Fibroblast of skin of abdomen (primary cell): ENCODE data around the gene GGA3.
"Not testable (repeated sequence)": the region's sequence is repeated elsewhere in the genome, so short reads cannot be mapped to it uniquely, and the experiment has no call there.

ENCODE experiments used
- DNase-seq: peaks from one replicate; pipeline ENCODE4 v3.0.0-alpha.2; 2013

GGA3 gene

GRCh38 chr17:75271955-75272847 is 10.8 kb upstream of the GGA3 start:
- DNase-seq = no peak

GRCh38 chr17:75271233-75271954 is 10.0 kb upstream of the GGA3 start:
- no peak for DNase-seq

GRCh38 chr17:75270966-75271232 is 9.5 kb upstream of the GGA3 start, which contains the start of gene MIF4GD:
TSS of gene MIF4GD (minus strand) at chr17:75271231. CDS start at chr17:75270195, 1,036 bp downstream.
- peak; percentile 72 for DNase-seq

GRCh38 chr17:75270218-75270965 is 9.0 kb upstream of the GGA3 start:
- peak; percentile 64 for DNase-seq

GRCh38 chr17:75269844-75270217 is 8.4 kb upstream of the GGA3 start:
- no peak for DNase-seq

GRCh38 chr17:75267411-75268232 is 6.2 kb upstream of the GGA3 start:
- no peak for DNase-seq

GRCh38 chr17:75267153-75267410 is 5.7 kb upstream of the GGA3 start:
- DNase-seq = no peak

GRCh38 chr17:75266316-75267152 is 5.1 kb upstream of the GGA3 start:
- DNase-seq = no peak

GRCh38 chr17:75265614-75266315 is 4.4 kb upstream of the GGA3 start:
- no peak for DNase-seq

GRCh38 chr17:75263055-75263454 is 1.6 kb upstream of the GGA3 start:
- DNase-seq = no peak

- no peak for DNase-seq
Measured at GRCh38 chr17:75262112-75262606, 753 bp upstream of the GGA3 start.

GRCh38 chr17:75260641-75261335 is 618 bp downstream of the GGA3 start:
- DNase-seq = no peak

GRCh38 chr17:75257228-75257627 is 4.2 kb downstream of the GGA3 start:
- not testable (repeated sequence) for DNase-seq

GRCh38 chr17:75255954-75256698 is 5.3 kb downstream of the GGA3 start:
- not testable (repeated sequence) for DNase-seq

- DNase-seq = no peak
Measured at GRCh38 chr17:75252039-75252816, 9.2 kb downstream of the GGA3 start.

GRCh38 chr17:75250009-75250471 is 11.4 kb downstream of the GGA3 start:
- peak; percentile 54 for DNase-seq

- no peak for DNase-seq
Measured at GRCh38 chr17:75249564-75249963, 11.8 kb downstream of the GGA3 start.

GRCh38 chr17:75246404-75246803 is 15.0 kb downstream of the GGA3 start:
- no peak for DNase-seq

- no peak for DNase-seq
Measured at GRCh38 chr17:75245011-75245410, 16.4 kb downstream of the GGA3 start.
